HG02678 (cell line): ENCODE measurements around the gene COP1.
A peak's percentile ranks its signal among the peaks of the same experiment; 100 is the strongest.
"Not testable (repeated sequence)": the region's sequence is repeated elsewhere in the genome, so short reads cannot be mapped to it uniquely, and the experiment has no call there.

Source experiments
- ATAC-seq: cut with Tn5 transposase; IDR thresholded peaks from one replicate; pipeline ENCODE4 v1.9.1; 2021; ENCODE audit warnings: mild to moderate bottlenecking, moderate library complexity; ENCODE audit not compliant: unreplicated experiment

The COP1 gene

DNA sequence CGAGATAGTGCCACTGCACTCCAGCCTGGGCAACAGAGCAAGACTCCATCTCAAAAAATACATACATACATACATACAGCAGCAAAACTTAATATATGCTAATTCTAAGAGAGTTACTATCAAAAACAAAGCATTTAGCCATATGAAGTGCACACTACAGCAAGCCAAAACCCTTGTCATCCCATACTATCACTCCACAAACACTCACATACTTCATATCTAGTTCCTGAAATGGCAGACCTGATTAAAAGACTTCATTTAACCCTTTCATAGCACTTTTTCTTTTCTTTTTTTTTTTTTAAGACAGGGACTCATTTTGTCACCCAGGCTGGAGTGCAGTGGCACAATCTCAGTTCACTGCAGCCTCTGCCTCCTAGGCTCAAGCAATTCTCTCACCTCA lies 65.6 kb downstream of the COP1 start:
- ATAC-seq = no peak

- no peak for ATAC-seq
These were observed 70.2 kb downstream of the COP1 start for GRCh38 chr1:176136891-176137290.

GRCh38 chr1:176134666-176135065 lies 72.4 kb downstream of the COP1 start:
- ATAC-seq = no peak

DNA sequence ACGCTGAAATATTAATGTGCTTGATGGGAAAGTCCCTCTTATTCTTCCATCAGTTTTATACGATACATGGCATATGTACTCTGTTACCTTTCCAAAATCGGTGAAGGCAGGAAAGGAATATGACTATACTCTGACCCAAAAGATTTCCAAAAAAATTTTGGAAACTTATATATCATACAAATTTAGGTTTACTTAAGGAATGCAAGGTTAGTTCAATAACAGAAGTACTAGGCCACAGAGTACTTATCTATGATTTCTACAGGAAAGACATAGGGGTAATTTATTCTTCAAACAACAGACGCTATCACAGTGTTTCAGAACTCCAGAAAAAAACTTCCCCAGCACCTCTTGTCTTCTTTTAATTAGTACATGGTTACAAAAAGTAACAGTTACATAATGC lies 84.8 kb downstream of the COP1 start:
- no peak for ATAC-seq

GRCh38 chr1:176119549-176119948 lies 87.5 kb downstream of the COP1 start:
- ATAC-seq = no peak

DNA sequence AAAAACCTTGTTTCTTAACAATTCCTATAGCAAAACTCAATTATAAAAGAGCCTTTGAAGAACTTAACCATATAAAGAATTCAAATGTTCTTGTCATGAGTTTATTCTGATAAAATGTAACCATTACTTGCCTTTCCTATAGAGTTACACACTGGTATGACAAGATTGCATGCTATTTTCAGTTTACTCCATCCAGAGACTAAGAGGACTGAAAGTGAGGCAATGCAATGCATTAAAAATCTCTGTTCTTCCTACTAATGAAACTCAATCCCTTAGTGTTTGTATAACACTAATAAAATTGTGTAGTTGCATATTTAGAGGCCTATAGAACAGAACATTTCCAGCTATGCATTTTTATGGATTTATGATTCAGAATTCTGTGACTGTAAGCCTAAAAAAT lies 88.1 kb downstream of the COP1 start:
- ATAC-seq = no peak

DNA sequence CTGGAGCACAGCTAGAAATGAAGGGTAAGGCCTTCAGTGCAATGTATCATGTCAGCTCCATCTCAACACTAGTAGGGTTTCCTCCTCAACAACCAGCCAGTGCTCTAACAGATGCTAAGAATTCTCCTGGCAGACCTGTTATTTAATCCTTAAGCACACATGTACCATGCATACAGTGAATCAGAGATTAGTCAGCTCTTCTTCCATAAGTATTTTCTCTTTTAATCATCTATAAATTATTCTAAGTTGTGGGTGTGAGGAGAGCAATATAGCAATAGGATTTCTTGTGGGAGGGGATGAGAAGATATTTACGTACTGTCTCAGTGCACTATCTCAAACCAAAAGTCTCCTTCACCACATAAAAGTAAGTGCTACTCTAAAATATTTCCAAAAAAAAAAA lies 95.3 kb downstream of the COP1 start:
- ATAC-seq = no peak

DNA sequence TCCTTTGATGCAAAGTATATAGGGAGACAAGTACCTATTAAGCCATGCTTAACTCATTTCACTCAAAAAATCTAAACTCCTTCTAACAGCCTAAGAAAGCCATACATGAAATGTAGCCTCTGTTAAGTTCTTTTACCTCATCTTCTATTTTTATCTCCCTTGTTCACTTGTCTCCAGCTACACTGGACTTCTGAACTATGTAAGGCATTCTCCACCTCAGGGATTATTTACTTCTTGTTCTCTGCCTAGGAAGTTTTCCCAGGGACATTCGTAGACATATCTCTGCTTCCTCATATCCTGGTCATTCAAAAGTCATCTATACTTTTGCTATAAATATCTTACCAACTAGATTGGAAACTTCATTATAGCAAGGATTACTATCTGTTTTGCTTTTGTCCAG lies 96.9 kb downstream of the COP1 start:
- ATAC-seq = no peak

DNA sequence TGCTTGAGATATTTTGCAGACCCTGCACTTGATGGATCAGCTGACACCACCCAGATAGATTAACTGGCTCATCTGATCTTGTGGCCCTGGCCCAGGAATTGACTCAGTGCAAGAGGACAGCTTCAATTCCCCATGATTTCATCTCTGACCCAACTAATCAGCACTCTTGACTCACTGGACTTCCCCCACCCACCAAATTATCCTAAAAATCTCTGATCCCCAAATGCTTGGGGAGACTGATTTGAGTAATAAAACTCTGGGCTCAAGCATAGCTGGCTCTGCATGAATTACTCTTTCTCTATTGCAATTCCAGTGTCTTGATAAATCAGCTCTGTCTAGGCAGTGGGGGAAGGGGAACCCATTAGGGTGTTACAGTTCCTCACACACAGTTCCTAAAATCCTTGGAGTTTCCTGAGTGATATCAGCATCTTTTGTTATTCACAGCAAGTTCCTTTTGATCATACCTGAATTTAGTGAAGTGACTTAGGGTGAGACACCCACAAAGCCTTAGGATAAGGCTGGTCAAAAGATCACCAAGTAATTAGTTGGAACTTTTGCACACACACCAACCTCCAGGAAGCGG lies 104.2 kb downstream of the COP1 start:
- no peak for ATAC-seq

DNA sequence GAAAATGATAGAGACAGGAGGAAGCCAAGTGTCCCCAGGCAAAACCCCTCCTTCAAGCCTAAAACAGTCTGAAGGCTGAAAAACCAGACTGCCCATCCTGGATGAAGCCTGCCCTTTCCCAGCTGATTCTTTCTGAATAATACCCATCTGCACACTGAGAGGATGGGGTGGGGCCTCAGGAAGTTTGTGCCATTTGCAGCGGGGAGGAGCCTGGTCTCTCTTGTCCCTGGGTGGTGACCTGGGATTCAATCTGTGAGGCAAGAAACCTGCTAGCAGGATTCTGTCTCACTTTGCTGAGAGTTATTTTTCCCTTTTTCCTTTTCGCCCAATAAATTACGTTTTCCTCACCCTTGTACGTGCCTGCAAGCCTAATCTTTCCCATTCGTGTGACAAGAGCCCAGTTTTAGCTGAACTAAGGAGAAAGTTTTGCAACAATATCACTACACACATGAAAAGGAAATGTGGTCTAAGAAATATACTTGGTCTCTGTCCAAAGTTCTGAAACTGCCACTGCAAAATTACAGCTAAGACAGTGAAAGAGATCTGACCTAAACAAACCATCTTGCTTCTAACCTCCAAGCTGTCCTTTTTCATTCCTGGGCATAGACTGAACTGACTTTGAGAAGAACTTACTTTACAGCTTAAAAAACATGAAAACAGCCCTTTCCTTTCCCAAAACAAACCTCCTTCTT lies 105.0 kb downstream of the COP1 start:
- no peak for ATAC-seq

DNA sequence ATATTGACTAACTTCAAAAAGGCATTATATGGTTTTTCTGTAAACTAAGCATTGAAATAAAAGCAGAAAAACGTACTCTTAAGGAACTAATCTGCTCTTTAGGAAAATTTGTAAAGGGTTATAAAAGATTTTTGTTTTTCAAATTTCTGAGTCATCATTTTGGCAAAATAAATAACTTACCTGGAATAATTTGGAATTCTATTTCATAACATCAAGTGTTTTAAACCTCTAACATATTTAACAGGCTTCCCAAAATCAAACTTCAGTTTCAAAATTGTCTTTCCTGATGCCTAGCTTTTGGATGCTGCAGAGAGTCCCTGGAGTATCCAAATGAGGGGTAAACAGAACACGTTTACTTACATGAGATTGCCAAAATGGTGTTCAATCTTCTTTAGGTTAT lies 108.5 kb downstream of the COP1 start:
- no peak for ATAC-seq

DNA sequence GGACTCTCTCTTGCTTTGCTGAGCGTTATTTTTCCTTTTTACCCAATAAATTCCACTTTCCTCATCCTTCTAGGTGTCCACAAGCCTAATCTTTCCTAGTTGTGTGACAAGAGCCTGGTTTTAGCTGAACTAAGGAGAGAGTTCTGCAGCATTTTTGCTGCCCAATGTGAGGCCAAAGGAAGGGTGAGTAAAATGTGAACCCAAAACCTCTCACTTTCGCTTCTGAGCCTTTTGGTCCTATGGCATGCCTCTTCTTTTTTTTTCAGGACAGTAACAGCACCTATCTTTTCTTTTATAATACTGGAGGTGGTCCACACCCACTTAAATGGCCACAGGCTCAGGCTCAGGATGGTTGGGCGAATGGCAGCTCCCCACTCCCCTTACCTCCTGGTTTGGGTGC lies 111.1 kb downstream of the COP1 start:
- ATAC-seq = peak; percentile 53

DNA sequence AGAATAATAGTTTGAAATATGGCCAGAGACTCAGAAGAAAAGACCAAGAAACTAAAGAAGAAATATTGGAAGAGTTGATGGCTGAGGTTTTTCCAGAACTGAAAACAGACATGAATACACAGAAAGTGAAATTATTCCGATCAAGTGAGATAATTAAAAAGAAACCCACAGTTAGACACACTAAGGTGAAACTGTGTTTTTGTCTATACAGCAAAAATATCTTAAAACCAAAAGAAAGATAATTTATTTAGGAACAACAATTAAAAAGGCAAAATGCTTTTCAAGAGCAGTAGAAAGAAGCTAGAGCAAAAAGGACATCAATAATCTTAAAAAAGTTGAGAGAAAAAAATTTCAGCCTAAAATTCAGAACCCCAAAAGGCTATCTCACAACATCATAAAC lies 116.3 kb downstream of the COP1 start:
- ATAC-seq = no peak

GRCh38 chr1:176087746-176088145 lies 119.3 kb downstream of the COP1 start:
- ATAC-seq = not testable (repeated sequence)

- peak; percentile 77 for ATAC-seq
These were observed 133.4 kb downstream of the COP1 start for GRCh38 chr1:176073524-176074157.

DNA sequence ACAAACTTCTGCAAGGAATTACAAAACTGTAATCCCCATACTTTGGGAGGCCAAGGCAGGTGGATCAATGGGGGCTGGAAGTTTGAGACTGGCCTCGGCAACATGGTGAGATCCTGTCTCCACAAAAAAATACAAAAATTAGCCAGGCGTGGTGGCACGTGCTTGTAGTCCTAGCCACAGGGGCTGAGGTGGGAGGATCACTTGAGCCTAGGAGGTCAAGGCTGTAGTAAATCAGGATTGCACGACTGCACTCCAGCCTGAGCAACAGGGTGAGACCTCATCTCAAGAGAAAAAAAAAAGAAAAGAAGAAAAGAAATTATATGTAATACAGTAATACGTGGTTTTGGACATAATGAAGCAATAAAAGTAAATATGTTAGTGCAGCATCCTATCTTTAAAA lies 138.2 kb downstream of the COP1 start:
- ATAC-seq = no peak

DNA sequence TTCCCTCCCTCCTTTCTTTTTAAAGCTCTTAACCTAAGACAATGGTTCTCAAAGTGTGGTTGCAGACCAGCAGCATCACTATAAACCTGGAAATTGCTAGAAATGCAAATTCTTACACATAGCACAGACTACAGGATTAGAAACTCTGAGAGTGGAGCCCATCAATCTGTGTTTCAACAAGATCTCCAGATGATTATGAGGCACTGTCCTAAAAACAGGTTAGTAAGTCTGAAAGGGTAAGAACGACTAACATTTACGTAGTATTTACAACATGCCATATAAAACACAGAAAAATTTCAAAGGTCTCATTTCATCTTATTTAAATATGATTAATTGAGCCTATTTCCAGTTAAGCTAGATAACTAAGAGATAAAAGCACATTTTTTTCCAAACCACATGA lies 138.8 kb downstream of the COP1 start:
- no peak for ATAC-seq

DNA sequence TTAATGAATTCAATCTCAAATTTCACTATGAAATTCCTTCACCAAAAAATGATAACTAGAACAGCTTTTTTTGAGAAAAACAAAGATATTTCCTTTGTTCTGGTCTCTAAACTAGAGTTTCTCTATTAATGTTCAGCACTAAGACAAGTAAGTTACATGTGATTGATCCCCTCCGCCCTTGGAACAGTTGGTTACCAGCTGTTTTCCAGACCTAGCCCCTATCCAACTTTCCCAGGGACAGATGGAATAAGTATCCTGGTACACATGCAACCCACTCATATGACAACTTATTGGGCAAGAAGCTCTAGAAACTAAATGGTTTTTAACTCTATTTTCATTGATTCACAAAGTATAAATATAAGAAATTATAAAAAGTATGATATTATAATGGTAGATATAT lies 140.4 kb downstream of the COP1 start:
- no peak for ATAC-seq

GRCh38 chr1:176058686-176059085 lies 148.4 kb downstream of the COP1 start:
- no peak for ATAC-seq

DNA sequence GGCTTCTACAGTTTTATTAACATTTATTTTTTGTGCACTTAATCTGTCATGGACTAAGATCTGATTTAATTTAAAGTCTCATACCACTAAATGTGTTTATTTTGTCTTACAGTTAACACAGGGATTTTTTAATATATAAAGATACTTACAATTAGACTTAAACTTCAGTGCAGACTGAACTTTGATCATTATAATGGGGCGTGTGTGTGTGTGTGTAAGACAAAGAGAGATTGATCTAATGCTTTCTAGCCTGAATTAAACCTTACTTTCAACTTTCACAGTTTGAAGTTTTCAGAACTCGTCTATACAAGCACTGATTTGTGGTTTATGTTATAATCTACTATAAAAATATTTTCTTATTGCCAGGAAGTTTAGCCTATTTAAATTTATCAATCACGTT lies 150.8 kb downstream of the COP1 start:
- no peak for ATAC-seq

- no peak for ATAC-seq
These were observed 151.7 kb downstream of the COP1 start for GRCh38 chr1:176055398-176055797.

GRCh38 chr1:176051902-176052518 lies 155.1 kb downstream of the COP1 start:
- ATAC-seq = no peak
